GM12878 (cell line): ENCODE results near the gene KAT2B. TPM values are rescaled to one million over a fixed set of nuclear protein-coding genes. Genes with fewer than 3 reads are reported as not detected.

Source experiments
- ATAC-seq: fragments of 200-7000 bp; cut with Tn5 transposase; 3 replicates; pipeline ENCODE4 v1.9.1; 2020; ENCODE audit warnings: mild to moderate bottlenecking, moderate library complexity
- BruUV-seq: library from RNA; stranded (reverse); fragments of 400-500 nt; replicated peaks from 2 replicates; lab custom pipeline; 2021; lab: Mats Ljungman, UMichigan
- CTCF ChIA-PET: fragments of 300-600 bp; sonication (Branson Sonifier 250); formaldehyde crosslinking; extraction: SDS; loops from one replicate; lab custom pipeline; 2021; ENCODE audit warnings: inconsistent platforms; lab: Yijun Ruan, JAX
- POLR2A ChIA-PET: fragments of 350-600 bp; formaldehyde crosslinking; extraction: SDS; loops from one replicate; lab custom pipeline; 2021; ENCODE audit warnings: inconsistent platforms; lab: Charles Lee
- RAD21 ChIA-PET: fragments of 300-600 bp; sonication (Branson Sonifier 250); formaldehyde crosslinking; loops from one replicate; lab custom pipeline; 2023; ENCODE audit warnings: antibody characterized with exemption; ENCODE audit not compliant: unreplicated experiment; lab: Charles Lee
- SMC1A ChIA-PET: fragments of 300-600 bp; sonication (Branson Sonifier 250); formaldehyde crosslinking; loops from one replicate; lab custom pipeline; 2023; ENCODE audit not compliant: unreplicated experiment, uncharacterized antibody; lab: Charles Lee
- DNase-seq: peaks from one replicate; pipeline ENCODE4 v3.0.0-alpha.2; 2011; ENCODE audit warnings: low read depth, low spot score
- FAIRE-seq: peaks from 3 replicates; lab custom pipeline; 2011; peaks lifted over from hg19 to GRCh38; lab: Jason Lieb, UNC
- H2AFZ ChIP-seq: 2 replicates; pipeline ENCODE4 v1.6.0; 2011; ENCODE audit warnings: low read depth, low read length, control low read depth; ENCODE audit not compliant: control insufficient read depth
- H3K27ac ChIP-seq: 2 replicates; pipeline ENCODE4 v1.5.1; 2011; ENCODE audit warnings: control low read depth; ENCODE audit not compliant: control insufficient read depth, insufficient read depth
- H3K27me3 ChIP-seq, 2 experiments: replicated peaks in 1 of 2; 2 replicates each; pipeline versions ENCODE4 v1.6.0 to v1.6.1; 2011; ENCODE audit warnings: low read length in 1 of 2; ENCODE audit not compliant: control insufficient read depth in 2 of 2, insufficient read depth in 2 of 2
- H3K36me3 ChIP-seq, 2 experiments: 2 replicates each; pipeline ENCODE4 v1.5.1; 2011; ENCODE audit warnings: low read length in 1 of 2; ENCODE audit not compliant: control insufficient read depth in 2 of 2, insufficient read depth in 2 of 2
- H3K4me1 ChIP-seq: 2 replicates; pipeline ENCODE4 v1.6.1; 2011; ENCODE audit warnings: mild to moderate bottlenecking, low read length, moderate library complexity, mixed read lengths; ENCODE audit not compliant: control insufficient read depth, insufficient read depth
- H3K4me2 ChIP-seq: 2 replicates; pipeline ENCODE4 v1.6.0; 2011; ENCODE audit warnings: control low read depth; ENCODE audit not compliant: control insufficient read depth, insufficient read depth
- H3K4me3 ChIP-seq: fragments of 200-600 bp; sonication (generic); 2 replicates; pipeline ENCODE4 v1.5.1; 2016
- H3K79me2 ChIP-seq: 2 replicates; pipeline ENCODE4 v1.6.0; 2011; ENCODE audit warnings: low read length; ENCODE audit not compliant: control insufficient read depth, insufficient read depth
- H3K9ac ChIP-seq: 2 replicates; pipeline ENCODE4 v1.8.0; 2011; ENCODE audit warnings: low read length, control low read depth, mixed read lengths; ENCODE audit not compliant: control insufficient read depth, insufficient read depth
- H3K9me3 ChIP-seq: replicated peaks from 3 replicates; pipeline ENCODE4 v1.5.1; 2011; ENCODE audit warnings: mild to moderate bottlenecking, low read length; ENCODE audit not compliant: control insufficient read depth, insufficient read depth
- H4K20me1 ChIP-seq: 2 replicates; pipeline ENCODE4 v1.6.0; 2011; ENCODE audit not compliant: control insufficient read depth, insufficient read depth
- ASH2L ChIP-seq: fragments of 300-600, 200-600 bp; sonication (generic); IDR thresholded peaks from 2 replicates; pipeline ENCODE4 v1.6.1; 2017; ENCODE audit warnings: low read depth, mild to moderate bottlenecking, borderline replicate concordance
- CHD2 ChIP-seq: IDR thresholded peaks from 2 replicates; pipeline ENCODE4 v1.6.1; 2011; ENCODE audit warnings: low read depth, low read length, improper control_type of control experiment, borderline replicate concordance
- ELK1 ChIP-seq: IDR thresholded peaks from 2 replicates; pipeline ENCODE4 v1.6.1; 2012; ENCODE audit warnings: low read depth, low read length, improper control_type of control experiment
- HDGF ChIP-seq: fragments of 450-650 bp; IDR thresholded peaks from 2 replicates; pipeline ENCODE4 v1.6.1; 2016; ENCODE audit warnings: antibody characterized with exemption
- JUND ChIP-seq: IDR thresholded peaks from 2 replicates; pipeline ENCODE4 v1.6.1; 2012; ENCODE audit warnings: low read depth, mild to moderate bottlenecking, low read length, improper control_type of control experiment, moderate library complexity
- MXI1 ChIP-seq: fragments of 150-350 bp; IDR thresholded peaks from 2 replicates; pipeline ENCODE4 v1.6.1; 2011; ENCODE audit warnings: low read depth, mild to moderate bottlenecking, inconsistent platforms, low read length, improper control_type of control experiment
- NFYB ChIP-seq: IDR thresholded peaks from 2 replicates; pipeline ENCODE4 v1.6.1; 2011; ENCODE audit warnings: low read depth, mild to moderate bottlenecking, low read length, improper control_type of control experiment, moderate library complexity; ENCODE audit not compliant: insufficient read depth
- PAX8 ChIP-seq: fragments of 450-650 bp; IDR thresholded peaks from 2 replicates; pipeline ENCODE4 v1.6.1; 2017; ENCODE audit warnings: mild to moderate bottlenecking, moderate library complexity
- RELA ChIP-seq: fragments of 450-650 bp; IDR thresholded peaks from 2 replicates; pipeline ENCODE4 v1.8.0; 2014; ENCODE audit warnings: borderline replicate concordance; ENCODE audit not compliant: partially characterized antibody
- SKIL ChIP-seq: fragments of 450-650 bp; IDR thresholded peaks from 2 replicates; pipeline ENCODE4 v1.6.1; 2017; ENCODE audit warnings: mild to moderate bottlenecking, low read depth, inconsistent platforms; ENCODE audit not compliant: poor library complexity, severe bottlenecking
- SREBF1 ChIP-seq: IDR thresholded peaks from 2 replicates; pipeline ENCODE4 v1.6.1; 2012; ENCODE audit warnings: mild to moderate bottlenecking, low read length
- SRF ChIP-seq, 2 experiments: IDR thresholded peaks; 2 replicates each; pipeline ENCODE4 v1.6.1; 2011; ENCODE audit warnings: low read depth in 2 of 2, low read length in 2 of 2, mild to moderate bottlenecking in 1 of 2, moderate library complexity in 1 of 2
- TCF12 ChIP-seq: IDR thresholded peaks from 2 replicates; pipeline ENCODE4 v1.6.1; 2011; ENCODE audit warnings: low read depth, mild to moderate bottlenecking, low read length
- TCF7 ChIP-seq: IDR thresholded peaks from 2 replicates; pipeline ENCODE4 v1.6.1; 2014; ENCODE audit warnings: antibody characterized with exemption, borderline replicate concordance
- ZNF217 ChIP-seq: fragments of 450-650 bp; IDR thresholded peaks from 2 replicates; pipeline ENCODE4 v1.6.1; 2017; ENCODE audit warnings: antibody characterized with exemption, mild to moderate bottlenecking
- WGBS: methylation state at CpG from one replicate; pipeline ENCODE4 v1.1.6; 2016; ENCODE audit warnings: low lambda C conversion rate; ENCODE audit not compliant: insufficient replicate concordance, insufficient coverage; ENCODE audit errors: missing lambda C conversion rate; 5-methylcytosine and 5-hydroxymethylcytosine counted together
- in situ Hi-C: fragments of 300-500 bp; cut with MboI; formaldehyde crosslinking; loops from 9 replicates; pipeline ENCODE4 v1.14.3; 2018; ENCODE audit warnings: mixed read lengths
- intact Hi-C: fragments of 100-400 bp; cut with micrococcal nuclease; formaldehyde crosslinking; loops from one replicate; pipeline ENCODE4 v1.14.2; 2022; ENCODE audit not compliant: unreplicated experiment
- polyA plus RNA-seq, 11 experiments: library from polyadenylated mRNA; depleted of rRNA in 4 of 11; unstranded in 6 of 11; stranded (reverse) in 5 of 11; fragments of >200 nt; fragmentation: Nextera tagmentation in 4 of 11; fragmentation: Illumina TruSeq in 1 of 11; extraction: Ambion mirVana in 4 of 11; extraction: Trizol in 1 of 11; gene quantifications; 1 replicate in 1 of 11; 2 replicates in 10 of 11; pipeline versions ENCODE4 v1.2.1 to v1.2.3, GENCODE V29; 2011 to 2016; ENCODE audit warnings: inconsistent platforms in 2 of 11, missing spikeins in 2 of 11, low read depth in 1 of 11
- total RNA-seq, 4 experiments: library from RNA; depleted of rRNA in 3 of 4; stranded (reverse); fragments of >200 nt in 3 of 4; fragmentation: Illumina TruSeq in 1 of 4; extraction: Trizol in 1 of 4; gene quantifications; 2 replicates each; pipeline versions ENCODE4 v1.2.1 to v1.2.3, GENCODE V29; 2013 to 2021
- TF ChIP-seq, protein P1 (sequence below): fragments of 450-650 bp; IDR thresholded peaks from 2 replicates; pipeline ENCODE4 v1.6.1; 2016; ENCODE audit warnings: mild to moderate bottlenecking, moderate library complexity, borderline replicate concordance
- TF ChIP-seq, protein P2 (sequence below): IDR thresholded peaks from 2 replicates; pipeline ENCODE4 v1.6.1; 2011; ENCODE audit warnings: mild to moderate bottlenecking, low read depth, low read length, moderate library complexity; ENCODE audit not compliant: insufficient replicate concordance

Gene KAT2B
- total and polyA plus RNA-seq, 10 of the 15 experiments (the other 5 are each of a cell fraction or from before 2014, with no cell fraction given) = 2.9 to 15.2 (median 10.2) TPM

GRCh38 chr3:19997502-19997901 is 42.7 kb upstream of the KAT2B start:
- no peak overlapping the region for H3K9ac ChIP-seq
- no peak overlapping the region for H3K4me2 ChIP-seq
- CTCF ChIA-PET = no interaction called here
- ATAC-seq (no peak), DNase-seq (no peak), FAIRE-seq (no peak)
- no peak overlapping the region for H3K4me3 ChIP-seq
- SMC1A ChIA-PET = no interaction called here
- no peaks in the 10 kb centered on the region for H4K20me1 ChIP-seq
- no TSS peak for BruUV-seq
- POLR2A ChIA-PET = no interaction called here
- H2AFZ ChIP-seq = no peak overlapping the region
- 58% methylated on average over 4 of the region's 4 CpGs for WGBS
- in situ Hi-C loops (no loop called here), intact Hi-C loops (no loop called here)
- no peaks in the 10 kb centered on the region for H3K36me3 ChIP-seq
- RAD21 ChIA-PET = no interaction called here
- no peaks in the 10 kb centered on the region for H3K4me1 ChIP-seq
- no peak overlapping the region for H3K27ac ChIP-seq
- no peaks in the 10 kb centered on the region for H3K79me2 ChIP-seq
- H3K9me3 ChIP-seq = no peaks in the 10 kb centered on the region
- no peaks in the 10 kb centered on the region for H3K27me3 ChIP-seq
- TF ChIP-seq TCF7 (no peak), SREBF1 (no peak), CHD2 (no peak), SKIL (no peak), ELK1 (no peak), PAX8 (no peak), ZNF217 (no peak), NFYB (no peak), HDGF (no peak), ASH2L (no peak), MXI1 (no peak), SRF (IDR thresholded peaks at IDR 0.05; ENCODE audit: low read depth in 2 of 2, low read length in 2 of 2) (no peak), RELA (no peak), JUND (no peak), TCF12 (no peak)
- TF ChIP-seq, protein P1, sequence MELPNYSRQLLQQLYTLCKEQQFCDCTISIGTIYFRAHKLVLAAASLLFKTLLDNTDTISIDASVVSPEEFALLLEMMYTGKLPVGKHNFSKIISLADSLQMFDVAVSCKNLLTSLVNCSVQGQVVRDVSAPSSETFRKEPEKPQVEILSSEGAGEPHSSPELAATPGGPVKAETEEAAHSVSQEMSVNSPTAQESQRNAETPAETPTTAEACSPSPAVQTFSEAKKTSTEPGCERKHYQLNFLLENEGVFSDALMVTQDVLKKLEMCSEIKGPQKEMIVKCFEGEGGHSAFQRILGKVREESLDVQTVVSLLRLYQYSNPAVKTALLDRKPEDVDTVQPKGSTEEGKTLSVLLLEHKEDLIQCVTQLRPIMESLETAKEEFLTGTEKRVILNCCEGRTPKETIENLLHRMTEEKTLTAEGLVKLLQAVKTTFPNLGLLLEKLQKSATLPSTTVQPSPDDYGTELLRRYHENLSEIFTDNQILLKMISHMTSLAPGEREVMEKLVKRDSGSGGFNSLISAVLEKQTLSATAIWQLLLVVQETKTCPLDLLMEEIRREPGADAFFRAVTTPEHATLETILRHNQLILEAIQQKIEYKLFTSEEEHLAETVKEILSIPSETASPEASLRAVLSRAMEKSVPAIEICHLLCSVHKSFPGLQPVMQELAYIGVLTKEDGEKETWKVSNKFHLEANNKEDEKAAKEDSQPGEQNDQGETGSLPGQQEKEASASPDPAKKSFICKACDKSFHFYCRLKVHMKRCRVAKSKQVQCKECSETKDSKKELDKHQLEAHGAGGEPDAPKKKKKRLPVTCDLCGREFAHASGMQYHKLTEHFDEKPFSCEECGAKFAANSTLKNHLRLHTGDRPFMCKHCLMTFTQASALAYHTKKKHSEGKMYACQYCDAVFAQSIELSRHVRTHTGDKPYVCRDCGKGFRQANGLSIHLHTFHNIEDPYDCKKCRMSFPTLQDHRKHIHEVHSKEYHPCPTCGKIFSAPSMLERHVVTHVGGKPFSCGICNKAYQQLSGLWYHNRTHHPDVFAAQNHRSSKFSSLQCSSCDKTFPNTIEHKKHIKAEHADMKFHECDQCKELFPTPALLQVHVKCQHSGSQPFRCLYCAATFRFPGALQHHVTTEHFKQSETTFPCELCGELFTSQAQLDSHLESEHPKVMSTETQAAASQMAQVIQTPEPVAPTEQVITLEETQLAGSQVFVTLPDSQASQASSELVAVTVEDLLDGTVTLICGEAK = no peak
- TF ChIP-seq, protein P2, sequence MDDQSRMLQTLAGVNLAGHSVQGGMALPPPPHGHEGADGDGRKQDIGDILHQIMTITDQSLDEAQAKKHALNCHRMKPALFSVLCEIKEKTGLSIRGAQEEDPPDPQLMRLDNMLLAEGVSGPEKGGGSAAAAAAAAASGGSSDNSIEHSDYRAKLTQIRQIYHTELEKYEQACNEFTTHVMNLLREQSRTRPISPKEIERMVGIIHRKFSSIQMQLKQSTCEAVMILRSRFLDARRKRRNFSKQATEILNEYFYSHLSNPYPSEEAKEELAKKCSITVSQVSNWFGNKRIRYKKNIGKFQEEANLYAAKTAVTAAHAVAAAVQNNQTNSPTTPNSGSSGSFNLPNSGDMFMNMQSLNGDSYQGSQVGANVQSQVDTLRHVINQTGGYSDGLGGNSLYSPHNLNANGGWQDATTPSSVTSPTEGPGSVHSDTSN = no peak
